Kasumi-1 (cell line): Measurements from ENCODE around the gene FOXP4.
A peak's percentile ranks its signal among the peaks of the same experiment; 100 is the strongest.

Experiments used
- DNase-seq, 2 experiments: peaks; one replicate each; lab custom pipeline; 2025; lab: John Stamatoyannopoulos, UW

The FOXP4 gene

DNA sequence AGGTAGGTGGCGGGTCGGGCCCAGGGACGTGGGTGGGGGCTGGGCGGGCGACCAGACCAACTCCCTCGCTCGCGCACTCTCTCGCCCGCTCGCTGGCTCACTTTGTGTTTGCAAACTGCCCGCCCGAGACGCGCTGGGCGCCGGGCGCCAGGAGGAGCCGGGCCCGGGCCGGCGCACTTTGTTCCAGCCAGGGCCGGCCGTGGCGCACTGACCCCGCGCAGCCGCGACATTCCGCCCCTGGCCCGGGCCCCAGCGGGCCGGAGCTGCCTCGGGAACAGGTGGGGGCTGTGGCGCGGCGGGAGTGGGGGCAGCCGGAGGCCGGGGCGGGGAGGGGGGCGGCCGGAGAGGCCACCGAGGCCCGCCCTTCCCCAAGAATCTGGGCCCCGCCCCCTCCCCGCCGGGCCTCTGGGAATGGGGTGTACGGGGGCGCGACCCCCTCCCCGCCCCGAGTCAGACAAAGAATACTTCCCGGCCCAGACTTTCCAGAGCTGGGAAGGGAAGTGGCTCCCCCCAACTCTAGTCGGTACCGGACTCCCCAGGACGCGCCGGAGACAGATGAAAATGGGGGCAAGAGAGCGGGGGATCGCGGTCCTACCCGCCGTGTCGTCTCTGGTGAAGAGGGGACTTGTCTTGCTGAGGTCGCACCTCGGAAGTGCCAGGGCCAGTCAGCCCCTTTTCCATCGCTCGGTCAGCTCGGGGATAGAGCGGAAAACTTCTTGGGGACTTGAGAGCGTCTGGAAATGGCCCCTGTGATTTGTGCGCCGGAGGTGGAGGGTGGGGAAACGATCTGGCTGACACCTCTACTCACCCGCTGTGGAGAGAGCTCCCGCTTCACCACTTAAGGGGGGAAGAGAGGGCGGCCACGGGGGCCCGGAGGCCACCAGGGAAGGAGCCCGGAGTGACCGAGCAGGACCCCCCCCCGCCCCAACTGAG, 951 bp downstream of the FOXP4 start:
- DNase-seq = peak in 1 of 2 experiments; percentile 19

DNA sequence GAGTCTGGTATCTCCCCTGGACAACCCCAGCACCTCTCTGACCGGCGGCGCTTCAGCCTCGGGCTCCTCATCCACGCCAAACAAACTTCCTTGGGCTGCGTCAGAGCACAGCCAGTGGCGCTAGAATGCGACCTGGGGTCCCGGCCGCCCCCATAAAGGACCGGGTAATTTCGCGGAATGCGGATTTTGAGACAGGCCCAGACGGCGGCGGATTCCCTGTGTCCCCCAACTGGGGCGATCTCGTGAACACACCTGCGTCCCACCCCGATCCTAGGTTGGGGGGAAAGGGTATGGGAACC, 1.6 kb downstream of the FOXP4 start:
- no peak for DNase-seq

DNA sequence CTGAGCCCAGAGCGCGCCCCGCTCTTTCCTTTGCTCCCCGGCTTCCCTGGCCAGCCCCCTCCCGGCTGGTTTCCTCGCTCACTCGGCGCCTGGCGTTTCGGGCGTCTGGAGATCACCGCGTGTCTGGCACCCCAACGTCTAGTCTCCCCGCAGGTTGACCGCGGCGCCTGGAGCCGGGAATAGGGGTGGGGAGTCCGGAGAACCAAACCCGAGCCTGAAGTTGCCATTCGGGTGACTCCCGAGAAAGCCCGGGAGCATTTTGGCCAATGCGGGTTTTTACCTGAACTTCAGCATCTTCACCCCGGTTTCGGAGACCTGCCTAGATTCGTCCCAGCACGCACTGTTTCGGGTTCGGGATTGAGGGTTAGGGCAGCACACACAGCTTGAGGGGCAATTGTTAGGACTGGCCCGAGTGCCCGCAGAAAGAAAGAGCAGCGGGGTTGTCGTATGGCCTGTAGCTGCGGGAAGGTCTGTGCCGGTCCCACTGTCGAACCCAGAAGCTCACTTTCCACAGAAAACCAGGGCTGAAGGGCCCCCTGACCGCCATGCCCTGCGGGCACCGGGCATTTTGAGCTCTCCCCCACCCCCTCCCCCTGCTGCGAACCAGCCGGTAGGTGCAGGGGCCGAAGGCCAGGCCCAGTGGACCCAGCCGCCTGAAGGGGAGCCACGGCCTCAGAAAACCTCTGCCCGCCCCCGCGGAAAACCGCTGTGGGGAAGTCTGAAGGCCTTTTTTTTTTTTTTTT, 2.1 kb downstream of the FOXP4 start:
- DNase-seq = no peak

DNA sequence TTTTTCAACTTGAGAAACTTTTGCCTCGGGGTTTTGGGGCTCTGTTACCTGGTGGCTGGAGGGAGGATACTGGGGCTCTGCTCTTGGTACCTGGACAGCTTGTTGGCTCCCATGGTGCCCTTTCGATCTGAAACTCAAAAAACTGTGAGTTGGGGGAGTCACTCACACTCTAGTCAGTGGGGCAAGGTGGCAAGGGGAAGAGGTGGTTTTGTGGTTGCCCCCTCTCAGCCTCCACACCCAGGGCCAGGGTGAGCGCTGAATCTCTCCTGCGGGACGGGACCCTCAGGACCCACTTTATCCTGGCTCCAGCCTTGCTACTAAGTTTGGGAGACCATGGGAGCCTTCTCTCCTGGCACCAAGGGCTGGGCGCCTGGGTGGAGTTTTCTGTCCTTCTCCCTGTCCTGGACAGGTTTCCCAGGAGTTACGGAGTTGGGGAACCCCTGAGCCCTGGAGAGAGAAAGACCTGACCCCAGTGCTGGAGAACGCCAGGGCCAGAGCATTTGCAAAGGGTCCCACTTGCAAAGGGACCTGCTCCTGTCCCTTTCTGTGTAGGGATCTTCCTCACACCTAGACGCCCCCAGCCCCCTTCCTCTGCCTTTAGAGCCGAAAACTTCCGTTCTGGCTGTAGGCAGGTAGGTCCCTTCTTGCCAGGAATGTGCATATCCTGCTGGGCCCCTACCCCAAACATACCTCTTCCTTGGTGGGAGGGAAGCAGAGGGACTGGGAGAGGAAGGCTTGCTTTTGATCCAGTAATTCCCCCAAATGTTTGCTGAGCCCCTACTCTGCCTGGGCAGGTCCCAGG, 2.9 kb downstream of the FOXP4 start:
- DNase-seq = no peak

DNA sequence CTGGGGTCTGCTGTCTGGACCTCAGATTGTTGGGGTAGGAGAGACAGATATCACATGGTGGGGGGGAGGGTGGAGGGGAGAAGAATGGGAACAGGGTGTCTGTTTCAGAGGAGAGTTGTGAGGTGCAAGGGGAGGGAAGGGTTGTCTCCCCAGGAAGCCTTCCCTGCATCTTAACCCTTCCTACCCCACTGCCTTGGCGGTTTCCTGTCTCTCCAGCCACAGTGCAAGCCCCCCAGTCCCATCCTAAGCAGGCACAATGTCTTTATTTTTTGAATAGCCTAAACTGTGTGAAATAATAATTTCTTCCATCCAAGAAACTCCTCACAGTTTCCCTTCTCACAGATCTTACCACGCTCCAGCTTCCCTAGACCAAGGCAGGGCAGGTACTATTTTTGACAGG, 3.5 kb downstream of the FOXP4 start:
- DNase-seq = no peak

DNA sequence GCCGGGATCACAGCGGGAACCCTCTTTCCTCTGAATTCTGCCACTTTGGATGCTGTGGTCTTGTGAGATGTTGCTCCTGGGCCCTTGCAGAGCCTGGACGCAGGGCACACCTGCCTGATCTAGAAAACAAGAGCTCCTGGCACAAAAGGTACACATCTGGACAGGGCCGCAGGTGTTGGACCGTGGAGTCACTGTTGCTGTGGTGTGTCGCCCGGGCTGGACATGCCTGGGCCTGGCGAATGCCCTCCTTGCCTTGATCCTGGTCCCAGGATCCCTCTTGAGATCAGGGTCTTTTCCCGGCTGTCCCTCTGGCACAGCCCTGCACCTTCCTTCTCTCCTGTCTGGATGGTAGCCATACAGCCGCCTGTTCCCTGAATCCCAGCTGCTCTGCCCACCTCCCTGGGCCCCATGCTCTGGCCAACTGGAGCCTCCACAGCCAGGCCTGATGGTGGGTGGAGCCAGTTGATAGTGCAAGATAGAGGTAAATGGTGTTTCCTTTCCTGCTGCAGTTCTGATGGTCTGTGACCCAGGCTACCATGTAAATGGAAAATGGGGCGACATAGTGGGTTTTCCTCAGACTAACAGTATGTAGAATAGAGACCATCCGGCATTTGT, 5.0 kb downstream of the FOXP4 start:
- DNase-seq = no peak

DNA sequence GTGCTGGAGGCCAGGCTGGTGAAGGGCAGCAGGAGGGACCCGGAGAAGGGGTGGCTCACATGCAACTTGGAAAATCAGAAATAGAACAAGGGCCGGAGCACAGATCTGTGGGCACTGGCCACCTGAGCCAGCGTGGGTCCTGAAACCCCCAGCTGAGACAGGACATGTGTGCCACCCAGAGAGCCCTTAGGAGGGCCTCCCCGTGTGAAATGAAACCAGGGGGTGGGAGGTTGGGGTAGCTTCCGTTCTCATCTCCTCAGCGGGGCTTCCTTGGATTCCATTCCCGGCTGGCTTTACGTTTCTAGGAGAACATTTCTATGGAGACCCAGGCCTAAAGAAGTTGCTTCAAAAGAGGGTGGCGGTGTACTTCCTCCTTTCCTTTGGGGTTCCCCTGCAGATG, 5.7 kb downstream of the FOXP4 start:
- no peak for DNase-seq

DNA sequence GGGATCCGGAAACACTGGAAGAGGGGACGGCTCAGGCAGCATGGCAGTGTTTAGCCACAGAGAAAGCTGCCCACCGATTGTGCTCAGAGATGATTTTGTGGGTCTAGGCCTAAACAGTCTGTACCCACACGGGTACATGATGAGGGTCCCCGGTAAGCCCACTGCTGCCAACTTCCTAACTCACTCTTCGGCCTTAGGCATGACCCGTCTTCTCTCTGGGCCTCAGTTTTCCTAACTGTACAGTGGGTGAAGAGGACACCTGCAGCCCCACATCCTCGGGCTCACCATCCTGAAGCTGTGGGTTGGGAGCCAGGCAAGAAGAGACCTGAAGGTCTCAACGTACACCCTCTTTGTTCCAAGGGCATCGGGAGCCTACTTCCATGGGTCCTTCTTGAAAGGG, 6.5 kb downstream of the FOXP4 start:
- DNase-seq = no peak

DNA sequence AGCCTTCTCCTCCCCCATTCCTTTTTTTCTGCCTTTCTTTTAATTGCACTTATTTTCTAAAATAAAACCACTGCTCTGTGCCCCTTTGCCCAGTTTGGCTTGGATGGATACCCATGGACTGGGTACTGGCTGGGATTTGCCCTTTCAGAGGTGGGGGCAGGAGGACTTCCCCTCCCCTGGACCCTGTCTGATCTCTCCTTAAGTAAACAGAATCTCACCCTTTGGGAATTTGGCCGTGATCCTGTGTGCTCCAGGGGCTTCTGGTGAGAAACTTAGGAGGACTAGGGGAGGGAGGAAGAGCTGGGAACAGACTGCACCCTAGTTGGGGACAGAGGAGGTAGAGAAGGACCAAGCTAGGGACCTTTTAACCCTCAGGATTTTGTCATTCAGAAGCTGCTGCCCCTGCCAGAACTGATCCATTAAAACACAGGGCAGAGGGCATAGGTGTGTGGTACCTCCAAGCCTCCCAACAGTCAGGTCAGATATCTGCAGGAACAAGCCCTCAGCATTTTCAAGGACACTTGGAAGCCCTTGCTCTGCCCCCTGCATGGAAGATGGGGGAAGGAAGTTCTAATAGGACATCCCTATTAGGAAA, 7.3 kb downstream of the FOXP4 start:
- DNase-seq = no peak

DNA sequence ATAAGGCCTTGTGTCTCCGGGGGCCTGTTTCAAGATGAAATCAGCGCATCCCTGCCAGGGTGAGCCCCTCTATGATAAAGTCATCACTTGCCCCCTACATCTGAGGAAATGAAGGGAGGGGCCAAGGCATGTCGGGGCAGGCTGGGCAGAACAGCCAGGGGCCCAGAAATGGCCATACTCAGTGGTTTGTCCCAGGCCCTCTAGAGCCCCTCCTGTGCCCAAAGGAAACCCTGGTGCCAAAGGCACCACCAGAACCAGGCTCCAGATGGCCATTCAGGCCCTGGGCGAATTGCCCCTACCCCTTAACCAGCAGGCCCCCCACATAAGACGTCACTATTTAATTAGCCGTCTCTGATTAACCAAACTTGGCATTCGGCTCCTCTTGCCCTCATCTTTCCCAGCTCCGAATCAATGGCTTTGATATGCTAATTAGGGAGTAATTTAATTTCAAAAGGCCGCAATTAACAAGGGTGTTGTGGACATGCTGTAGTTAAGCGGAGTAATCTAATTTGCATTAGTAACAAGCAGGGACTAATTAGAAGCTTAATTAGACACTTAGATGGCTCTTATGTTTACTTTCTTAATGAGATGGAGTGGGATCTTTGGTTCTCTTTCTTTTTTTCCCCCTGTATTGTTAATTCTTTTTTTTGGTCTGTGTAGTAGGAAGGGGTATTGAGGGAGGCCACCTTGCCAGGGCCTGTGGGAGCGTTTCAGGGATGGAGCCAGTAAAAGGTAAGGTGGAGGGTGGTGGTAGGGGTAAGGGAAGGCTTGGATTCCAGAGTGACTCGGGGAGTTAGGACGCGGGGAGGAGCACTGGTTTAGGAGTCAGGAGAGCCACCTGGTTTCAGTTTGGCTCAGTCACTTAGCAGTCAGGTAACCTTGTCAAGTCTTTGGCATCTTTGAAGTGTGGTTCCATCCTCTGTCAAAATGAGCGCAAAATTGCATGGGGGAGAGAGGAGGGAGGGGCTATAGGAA, 9.4 kb downstream of the FOXP4 start:
- no peak for DNase-seq

DNA sequence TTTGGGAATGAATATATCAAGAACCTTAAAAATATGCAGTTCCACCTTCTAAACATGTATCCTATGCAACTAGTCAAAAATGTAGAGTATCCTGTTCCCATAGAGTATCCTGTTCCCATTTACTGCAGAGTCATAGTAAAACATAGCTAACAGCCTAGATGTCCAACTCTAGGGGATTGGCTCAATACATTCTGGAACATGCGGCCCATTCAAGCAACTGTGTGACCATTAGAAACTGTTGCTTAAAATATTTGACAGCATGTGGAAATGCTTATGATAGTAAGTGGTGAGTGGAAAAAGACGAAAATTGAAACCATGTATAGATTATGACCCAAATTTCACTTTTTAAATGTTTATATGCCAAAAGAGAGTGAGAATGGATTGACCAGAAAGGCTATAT, 11.2 kb downstream of the FOXP4 start:
- no peak for DNase-seq

DNA sequence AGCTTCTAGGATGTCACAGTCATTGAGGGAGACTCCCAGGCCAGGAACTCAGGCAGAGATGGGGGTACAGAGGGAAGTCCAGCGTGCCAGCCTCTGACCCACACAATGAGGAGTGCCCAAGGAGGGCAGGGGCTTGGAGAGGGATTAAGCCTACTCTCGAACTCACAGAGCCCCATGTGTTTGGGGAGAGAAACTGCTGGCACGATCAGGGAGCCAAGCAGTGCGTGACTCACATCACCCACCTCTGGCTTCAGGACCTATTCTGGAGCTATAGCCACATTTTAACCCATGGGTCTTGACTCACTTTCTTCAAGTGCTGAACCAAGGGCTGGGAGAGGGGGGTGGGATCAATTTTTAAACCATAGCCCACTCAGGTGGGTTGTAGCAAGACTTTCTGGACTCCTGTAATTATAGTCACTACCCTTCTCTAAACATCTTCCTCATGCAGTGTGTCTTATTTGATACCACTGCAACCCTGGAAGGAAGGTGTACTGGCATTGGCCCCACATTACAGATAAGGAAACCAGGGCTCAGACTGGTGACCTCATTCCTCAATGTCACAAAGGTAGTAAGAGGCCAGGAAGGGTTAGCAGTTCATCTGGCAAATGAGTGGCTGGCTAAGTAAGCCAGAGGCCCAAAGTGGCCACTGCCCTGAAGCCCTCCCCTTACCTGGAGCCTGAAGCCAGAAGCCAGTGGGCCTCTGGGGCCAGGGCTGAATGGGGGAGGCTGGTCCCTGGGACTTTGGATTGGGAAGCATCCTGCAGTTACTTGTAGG, 12.0 kb downstream of the FOXP4 start:
- no peak for DNase-seq

DNA sequence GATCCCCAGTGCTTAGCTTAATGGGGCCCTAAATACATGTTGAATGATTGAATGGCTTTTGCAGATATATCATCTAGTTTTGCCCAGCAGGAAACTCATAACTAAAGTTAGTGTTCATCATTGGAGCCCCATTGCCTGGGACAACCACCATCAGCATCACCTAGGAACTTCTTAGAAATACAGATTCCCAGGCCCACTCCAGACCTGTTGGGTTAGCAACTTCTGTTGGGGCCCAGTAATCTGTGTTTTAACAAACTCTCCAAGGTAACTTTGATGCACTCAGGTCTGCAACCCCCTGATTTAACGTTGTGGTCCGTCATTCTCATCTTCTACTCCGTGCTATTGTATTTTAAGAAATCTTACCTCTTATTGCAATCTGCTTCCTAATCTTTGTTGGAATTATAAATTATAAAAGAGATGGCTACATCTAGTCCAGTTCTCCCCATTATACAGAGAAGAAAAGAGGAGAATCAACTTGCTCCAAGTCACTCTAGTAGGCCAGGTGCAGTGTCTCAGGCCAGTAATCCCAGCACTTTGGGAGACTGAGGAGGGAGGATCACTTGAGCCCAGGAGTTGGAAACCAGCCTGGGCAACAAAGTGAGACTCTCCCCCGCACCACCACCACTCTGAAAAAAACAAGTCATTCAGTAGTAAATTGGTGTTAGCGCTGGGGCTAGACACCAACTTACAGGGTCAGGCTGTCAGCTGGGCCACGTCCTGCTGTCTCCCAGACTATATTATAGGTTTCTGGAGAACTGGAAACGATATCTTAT, 13.7 kb downstream of the FOXP4 start:
- DNase-seq = no peak

DNA sequence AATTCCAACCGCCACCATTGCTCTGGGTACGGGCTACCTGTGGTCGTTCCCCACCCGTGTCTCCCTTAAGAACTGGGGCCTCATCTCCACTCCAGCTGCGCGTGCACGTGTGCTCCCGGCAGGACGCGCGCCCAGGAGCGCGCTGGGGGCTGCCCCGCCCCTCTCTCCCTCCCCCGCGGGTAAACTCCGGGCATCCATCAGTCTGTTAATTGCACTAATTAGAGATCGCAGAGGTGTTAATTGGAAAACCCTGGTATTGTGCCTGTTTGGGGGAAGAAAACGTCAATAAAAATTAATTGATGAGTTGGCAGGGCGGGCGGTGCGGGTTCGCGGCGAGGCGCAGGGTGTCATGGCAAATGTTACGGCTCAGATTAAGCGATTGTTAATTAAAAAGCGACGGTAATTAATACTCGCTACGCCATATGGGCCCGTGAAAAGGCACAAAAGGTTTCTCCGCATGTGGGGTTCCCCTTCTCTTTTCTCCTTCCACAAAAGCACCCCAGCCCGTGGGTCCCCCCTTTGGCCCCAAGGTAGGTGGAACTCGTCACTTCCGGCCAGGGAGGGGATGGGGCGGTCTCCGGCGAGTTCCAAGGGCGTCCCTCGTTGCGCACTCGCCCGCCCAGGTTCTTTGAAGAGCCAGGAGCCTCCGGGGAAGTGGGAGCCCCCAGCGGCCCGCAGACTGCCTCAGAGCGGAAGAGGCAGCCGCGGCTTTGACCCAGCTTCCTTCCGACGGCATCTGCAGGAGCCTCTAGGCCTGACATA, 14.4 kb downstream of the FOXP4 start:
- DNase-seq = peak; percentile 92 to 93

DNA sequence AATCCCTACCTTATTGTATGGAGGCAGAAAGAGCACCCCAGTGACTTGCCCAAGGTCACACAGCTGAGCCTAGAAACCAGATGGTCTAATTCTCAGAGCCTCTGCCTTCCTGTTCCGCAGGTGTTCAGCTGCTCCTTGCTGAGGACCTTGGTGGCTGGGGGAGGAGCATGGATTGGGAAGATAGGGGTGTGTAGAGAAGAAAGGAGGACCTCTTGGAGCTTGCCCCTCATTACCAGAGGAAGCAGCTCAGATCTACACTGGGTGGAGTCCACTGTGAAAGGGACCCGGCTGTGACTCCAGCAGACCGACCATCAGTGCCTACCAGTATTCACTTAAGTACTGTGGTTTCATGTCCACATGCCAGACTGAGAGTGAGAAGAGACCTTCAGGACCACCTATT, 15.2 kb downstream of the FOXP4 start:
- DNase-seq = peak in 1 of 2 experiments; percentile 43

DNA sequence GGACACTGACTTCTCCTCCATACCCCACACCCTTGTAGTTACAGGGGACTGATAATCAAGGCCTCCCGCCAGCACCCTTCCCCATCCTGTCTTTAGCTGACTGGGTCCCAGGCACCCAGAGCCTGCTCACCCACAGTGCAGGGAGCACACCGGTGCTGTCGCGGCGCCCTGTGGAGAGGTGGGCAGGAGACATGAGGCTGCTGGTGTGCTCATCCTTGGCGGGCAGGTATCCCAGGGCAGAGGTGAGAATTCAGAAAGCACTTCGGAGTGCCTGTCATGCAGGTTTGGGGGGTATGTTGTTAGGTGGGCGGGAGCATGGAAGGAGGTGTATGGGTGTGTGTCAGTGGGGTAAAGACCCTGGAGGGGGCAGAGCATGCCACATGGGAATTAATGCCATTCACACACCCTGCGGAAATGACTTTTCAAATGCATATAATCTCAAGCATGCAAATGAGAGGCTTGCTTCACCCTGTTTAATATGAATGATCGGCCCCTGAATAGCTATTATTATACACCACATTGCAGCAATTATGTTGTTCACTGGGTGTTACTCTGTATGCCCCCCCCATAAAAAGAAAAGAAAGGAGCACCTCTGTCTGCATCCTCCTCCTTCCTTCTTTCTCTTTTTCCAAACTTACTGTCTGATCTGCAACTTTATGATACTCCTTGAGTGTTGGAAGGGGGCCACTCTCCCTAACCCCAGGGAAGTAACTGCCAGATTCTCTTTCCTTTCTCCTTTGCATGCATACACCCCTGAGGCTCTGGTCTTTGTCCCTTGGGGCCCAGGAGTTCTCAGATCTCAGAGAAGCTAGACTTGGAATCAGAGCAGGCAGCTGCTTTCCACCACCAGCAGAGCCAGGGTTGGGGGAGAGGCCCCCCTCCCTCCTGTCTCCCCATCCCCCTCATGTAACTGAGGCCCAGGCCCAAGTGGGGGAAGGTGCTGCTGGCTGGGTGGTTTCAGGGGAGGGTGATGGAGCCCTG, 16.0 kb downstream of the FOXP4 start:
- no peak for DNase-seq
